ENCODE measurements around the gene TNIK.

- TF ChIP-seq POLR2A (IDR thresholded peaks at IDR 0.05; ENCODE audit: extremely low read depth, insufficient read length) (no peak), CTCF (IDR thresholded peaks at IDR 0.05; ENCODE audit: low read depth, low read length) (no peak), MYC (IDR thresholded peaks at IDR 0.05; ENCODE audit: low read depth, low read length) (no peak), MAX (IDR thresholded peaks at IDR 0.05; ENCODE audit: low read depth, low read length) (no peak)
These were observed 202.7 kb downstream of the TNIK start for GRCh38 chr3:171257251-171258203.

All from NB4 (cell line).